Ecto neural progenitor cell (in vitro differentiated cells): ENCODE measurements around the gene LILRA5.
"Not testable (repeated sequence)": the region's sequence is repeated elsewhere in the genome, so short reads cannot be mapped to it uniquely, and the experiment has no call there.

Experiments
- DNase-seq: peaks from one replicate; pipeline ENCODE4 v3.0.0-alpha.2; 2018; ENCODE audit warnings: low spot score

Gene LILRA5

DNA sequence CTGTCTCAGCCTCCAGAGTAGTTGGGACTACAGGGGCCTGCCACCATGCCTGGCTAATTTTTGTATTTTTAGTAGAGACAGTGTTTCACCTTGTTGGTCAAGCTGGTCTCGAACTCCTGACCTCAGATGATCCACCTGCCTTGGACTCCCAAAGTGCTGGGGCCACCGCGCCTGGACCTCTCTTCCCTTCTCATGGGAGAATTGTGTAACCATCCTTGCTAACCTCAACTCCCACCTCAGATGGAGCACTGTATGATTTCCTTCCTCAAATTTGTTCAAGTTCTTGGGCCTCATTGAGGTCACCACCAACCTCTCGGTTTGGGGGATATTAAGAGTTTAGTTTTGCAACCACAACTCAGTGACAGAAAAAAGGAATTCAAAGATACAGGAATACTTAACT, 10.7 kb downstream of the LILRA5 start:
- no peak for DNase-seq

DNA sequence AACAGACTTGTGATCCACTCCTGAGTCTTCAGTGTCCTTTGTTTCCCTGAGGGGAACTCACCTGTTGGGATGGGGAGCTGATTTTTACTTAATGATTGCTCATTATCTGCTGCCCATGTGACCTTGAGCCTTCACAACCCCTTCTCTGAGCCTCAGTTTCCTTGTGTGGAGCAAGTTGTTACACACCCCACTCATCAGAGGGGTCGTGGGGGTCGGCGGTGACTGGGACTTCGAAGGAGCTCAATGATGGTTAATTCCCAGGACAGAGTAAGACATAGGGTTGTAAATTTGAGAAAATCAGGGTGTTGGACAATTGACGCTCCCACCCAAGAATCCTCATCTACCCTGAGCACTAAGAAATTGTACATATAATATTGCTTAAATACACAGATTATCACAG, 13.5 kb downstream of the LILRA5 start:
- DNase-seq, result no peak

DNA sequence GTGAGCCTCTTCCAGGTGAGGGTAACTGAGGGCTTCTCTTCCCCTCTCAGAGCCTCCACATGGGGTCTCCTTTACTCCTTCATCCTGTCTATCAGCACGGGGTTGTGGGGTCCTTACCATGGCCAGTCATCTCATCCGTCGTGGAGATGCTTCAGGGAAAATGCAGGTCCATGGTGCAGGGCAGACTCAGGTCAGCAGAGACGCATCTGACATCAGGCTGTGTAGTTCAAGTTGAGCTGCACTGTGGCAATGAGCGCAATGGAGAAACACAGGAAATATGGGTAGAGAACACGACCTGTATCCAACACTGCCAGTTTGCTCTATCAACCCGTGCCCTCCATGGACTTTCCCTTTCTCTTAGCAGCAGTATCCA, 13.9 kb downstream of the LILRA5 start:
- no peak for DNase-seq

DNA sequence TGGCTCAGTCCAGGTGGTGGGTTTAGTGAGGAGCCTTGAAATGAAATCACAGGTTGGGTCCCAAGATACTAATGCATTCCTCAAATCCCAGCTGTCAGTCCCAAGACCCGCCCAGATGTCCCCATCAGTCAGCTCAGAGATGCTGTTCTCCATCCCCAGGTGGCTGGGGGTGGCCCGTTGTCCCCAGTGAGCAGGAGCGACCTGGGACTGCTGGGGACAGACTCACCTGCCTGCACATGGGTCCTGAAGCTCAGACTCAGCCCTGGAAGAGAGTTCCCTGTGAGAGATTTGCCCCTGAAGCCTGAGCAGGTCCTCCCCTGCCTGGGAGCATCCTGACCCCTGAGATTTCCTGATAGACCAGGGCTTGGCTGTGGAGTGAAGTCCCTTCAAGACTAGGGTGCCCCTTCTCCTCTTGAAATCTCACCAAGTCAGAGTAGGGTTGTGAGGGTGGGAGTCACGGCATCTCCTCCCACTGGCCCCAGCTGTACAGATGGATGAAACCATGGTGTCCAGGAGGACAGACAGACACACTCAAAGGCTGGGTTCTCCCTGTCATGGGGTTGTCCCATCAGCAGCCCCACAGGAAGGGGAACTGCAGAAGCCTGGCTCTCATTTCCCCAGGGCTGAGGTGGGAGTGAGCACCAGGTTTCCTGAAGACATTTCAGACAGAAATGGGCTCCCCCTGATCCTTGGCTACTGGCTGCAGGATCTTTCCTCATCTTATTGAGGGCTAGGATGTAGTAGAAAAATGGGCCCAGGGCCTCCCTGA, 14.4 kb downstream of the LILRA5 start:
- no peak for DNase-seq

DNA sequence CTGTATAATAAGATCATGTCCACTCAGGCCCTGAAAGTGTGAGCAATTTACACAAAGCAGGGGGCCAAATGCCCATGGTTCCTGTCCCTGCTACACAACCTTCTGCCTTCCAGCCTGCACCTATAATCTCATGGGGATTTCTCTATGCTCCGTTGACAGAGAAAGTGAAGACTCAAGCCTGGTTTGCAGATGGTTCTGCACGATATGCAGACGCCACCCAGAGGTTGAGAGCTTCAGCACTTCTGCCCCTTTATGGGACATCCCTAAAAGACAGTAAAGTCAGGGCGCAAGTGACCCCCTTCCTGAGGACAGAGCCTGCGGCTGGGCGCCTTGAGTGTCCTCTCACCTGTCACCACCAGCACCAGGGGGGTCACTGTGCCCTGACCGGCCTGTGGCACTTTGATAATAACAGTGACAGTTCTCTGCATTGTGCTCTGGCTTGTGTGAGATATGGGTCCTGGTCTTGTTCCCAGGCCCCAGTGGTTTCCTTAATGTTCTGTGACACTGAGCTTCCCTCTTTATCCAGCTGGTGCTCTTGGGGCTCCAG, 15.1 kb downstream of the LILRA5 start:
- DNase-seq, result no peak

DNA sequence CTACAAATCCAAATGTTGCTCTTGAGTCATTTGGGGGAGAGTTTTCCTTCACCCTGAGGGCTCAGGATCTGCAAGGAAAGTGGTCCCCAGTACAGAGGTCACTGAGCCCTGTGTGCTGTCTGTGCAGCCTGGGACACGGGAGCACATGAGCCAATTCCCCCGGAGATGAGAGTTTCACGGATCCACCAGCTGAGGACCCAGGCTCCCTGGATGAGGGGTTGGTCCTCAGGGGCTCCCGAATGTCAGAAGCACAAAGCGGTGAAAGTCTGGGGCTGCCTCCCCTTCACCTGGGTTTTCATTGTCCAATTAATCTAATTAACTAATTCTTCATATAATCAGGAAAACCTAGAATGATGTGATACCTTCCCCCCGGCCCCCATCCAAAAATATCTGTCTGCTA, 18.4 kb downstream of the LILRA5 start:
- DNase-seq, result no peak

DNA sequence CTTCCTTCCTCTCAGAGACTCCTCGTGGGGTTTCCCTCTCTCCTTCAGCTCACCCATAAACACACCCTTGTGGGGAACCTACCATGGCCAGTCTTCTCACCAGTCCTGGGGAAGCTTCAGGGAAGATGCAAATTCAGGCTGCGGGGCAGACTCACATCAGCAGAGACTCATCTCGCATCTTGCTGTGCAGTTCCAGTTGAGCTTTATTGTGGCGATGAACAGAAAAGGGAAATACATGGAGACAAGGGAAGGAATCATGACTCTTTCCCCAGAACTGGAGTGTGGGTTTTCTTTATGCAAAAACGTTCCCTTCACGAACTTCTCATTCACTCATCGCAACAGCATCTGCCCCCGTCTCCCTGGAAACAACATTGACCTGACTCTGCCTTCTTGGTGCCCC, 23.8 kb downstream of the LILRA5 start:
- DNase-seq, result not testable (repeated sequence)

DNA sequence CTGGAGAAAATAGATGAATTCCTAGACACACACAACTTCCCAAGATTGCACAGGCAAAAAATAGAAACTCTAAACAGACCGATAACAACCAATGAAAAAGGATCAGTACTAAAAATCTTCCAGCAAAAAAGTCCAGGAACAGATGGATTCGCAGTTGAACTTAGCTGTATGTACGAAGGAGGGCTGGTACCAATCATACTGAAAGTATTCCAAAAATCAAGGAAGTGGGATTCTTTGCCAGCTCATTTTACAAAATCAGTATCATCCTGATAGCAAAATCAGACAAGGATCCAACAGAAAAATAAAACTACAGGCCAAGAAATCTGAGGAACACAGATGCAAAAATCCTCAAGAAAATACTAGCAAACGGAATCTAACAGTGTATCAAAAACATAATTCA, 25.5 kb downstream of the LILRA5 start:
- no peak for DNase-seq

DNA sequence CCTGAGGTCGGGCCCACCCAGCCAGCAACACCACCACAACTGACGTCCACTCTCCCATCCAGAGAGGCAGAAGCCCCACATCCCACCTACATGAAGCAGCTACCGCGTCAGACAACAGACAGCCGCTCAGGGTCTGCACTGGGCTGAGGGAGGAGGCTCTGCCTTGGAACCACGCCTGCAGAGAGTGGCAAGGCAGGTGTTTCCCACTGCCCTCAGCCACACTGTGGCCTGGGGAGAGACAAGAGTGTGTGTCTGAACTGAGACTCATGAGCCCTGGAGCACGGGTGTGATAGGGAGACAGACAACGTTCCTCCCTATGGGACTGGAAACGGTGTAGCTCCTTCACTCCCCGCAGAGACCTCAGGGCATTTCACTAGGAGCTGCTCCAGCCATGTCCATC, 26.7 kb downstream of the LILRA5 start:
- not testable (repeated sequence) for DNase-seq

DNA sequence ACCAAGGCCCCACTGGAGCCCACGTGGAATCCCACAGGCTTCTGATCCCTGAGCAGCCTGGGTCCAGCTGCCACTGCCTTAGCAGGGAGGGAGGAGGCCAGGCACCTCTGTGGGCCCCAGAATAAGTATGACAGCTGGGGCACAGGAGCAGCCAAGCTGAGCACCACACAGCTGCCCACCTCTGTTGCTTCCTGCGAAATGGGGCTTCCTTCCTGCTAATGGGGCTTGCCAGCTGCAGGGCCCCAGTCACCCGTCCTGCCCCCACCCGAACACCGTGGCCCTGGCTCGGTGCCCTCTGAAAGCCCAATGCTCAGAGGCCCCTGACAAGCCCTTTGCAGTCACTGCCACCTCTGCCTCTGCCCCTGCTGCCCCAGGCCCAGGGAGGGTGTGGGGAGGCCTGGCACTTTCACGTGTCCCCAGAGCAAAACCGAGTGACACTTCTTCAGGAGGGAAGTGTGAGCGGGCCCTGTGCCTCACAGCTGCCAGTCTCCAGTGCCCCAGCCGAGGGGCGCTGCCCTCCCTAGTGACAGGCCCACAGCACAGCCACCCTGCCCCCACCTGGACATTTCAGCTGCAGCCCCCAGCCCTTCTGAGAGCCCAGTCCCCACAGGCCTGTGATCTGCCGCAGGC, 27.4 kb downstream of the LILRA5 start:
- not testable (repeated sequence) for DNase-seq

DNA sequence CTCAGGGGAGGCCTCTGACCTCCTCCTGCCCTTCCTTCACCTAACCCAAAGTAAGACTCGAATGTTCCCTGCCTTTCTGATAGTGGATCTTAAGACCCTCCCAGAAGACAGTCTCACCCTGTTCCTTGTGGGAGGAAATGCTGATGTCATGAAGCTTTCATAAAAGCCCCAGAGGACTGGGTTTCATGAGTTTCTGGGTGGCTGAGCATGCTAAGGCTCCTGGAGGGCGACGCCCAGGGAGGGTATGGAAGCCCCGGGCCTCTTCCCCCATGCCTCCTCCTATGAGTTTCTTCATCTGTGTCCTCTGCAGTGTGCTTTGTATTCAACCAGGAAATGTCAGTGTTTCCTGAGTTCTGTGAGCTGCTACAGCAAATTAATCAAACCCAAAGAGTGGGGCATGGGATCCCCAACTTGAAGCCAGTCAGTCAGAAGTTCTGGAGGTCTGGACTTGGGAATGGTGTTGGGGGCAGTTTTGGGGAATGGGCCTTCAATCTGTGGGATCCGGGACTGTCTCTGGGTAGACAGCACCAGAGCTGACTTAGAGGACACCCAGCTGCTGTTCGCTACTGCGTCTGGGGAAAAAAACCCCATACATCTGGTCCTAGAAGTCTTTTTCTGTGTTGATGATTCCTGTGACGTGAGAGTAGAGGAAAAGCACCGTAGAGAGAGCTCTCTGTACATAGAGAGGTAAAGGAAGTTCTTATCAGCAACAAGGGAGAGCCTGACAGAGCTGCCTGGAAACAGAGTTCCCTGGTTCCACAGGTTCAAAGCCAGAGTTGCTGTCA, 30.1 kb downstream of the LILRA5 start:
- no peak for DNase-seq

DNA sequence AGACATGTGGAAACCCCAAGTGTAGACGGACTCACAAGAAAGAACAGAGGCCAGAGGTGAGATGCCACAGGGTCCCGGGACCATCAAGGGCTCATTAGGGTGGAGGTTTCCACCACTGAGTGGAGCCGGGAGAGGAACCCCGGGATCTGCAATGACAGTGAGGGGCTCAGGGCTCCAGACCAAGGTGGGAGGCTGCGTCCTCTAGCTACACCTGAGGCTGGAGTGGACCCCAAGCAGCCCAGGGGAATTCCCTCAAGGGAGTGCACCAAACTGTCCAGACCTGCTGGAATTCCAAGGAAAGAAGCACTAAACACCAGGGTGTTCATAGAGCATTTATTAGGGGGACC, 31.3 kb downstream of the LILRA5 start:
- DNase-seq, result not testable (repeated sequence)

DNA sequence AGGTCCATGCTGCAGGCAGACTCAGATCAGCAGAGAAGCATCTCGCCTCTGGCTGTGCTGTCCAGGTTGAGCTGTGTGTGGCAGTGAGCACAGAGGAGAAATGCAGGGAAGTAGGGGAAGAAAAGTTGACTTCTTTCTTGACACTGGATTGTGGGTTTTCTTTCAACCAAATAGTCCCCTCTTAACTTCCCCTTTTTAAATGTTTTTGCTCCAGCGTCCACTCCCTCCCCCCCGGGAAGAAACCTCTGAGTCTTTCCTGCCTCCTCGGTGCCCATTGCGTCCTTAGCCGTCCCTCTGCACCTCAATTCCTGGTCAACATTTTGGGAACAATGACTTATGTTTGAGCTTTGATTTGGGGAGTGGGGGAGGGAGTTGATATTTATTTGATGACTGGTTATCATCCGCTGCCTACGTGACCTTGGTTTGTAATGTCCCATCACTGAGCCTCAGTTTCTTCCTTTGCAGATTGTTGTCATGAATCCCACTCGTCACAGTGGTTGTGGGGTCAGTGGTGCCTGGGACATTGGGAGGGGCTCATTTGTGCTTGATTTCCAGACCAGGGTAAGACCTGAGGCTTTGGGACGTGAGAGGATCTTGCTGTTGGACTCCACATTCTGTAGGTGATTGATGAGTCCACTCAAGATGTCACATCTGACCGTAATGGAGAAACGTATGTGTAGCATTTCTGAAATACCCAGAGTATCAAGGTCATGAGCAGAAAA, 31.8 kb downstream of the LILRA5 start, which contains the start of gene LILRB2:
TSS of gene LILRB2 (minus strand) at position 104 of the 722 bp plus-strand sequence. CDS start 614 bp downstream, outside the sequence.
- DNase-seq, result no peak

DNA sequence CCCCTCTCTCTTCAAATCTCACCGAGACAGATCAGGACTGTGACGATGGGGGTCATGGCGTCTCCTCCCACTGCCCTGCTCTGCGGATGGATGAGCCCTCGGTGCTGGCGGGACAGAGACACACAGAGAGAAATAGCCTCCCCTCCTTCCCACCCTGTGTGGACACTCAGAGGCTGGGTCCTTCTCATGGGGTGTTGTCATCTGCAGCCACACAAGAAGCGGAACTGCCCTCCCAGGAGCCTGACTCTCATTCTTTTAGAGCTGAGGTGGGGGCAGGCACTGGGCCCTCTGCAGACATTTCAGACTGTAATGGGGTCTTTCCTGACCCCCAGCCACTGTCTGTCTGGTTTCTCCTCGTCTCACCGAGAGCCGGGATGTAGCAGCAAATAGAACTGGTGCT, 32.5 kb downstream of the LILRA5 start:
- not testable (repeated sequence) for DNase-seq

DNA sequence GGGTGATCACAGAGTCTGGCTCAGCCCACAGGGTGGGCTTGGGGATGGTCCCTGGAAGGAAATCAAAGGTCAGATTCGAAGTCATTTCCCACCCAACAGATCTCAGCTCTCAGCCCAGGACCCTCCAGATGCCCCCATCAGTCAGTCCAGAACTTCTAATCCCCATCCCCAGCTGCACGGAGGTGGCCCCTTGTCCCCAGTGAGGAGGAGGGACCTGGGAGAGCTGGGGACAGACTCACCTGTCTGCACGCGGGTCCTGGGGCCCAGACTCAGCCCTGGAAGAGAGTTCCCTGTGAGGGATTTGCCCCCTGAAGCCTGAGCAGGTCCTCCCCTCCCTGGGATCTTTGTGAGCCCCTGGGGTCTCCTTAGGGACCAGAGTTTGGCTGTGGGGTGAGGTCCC, 32.9 kb downstream of the LILRA5 start:
- not testable (repeated sequence) for DNase-seq

DNA sequence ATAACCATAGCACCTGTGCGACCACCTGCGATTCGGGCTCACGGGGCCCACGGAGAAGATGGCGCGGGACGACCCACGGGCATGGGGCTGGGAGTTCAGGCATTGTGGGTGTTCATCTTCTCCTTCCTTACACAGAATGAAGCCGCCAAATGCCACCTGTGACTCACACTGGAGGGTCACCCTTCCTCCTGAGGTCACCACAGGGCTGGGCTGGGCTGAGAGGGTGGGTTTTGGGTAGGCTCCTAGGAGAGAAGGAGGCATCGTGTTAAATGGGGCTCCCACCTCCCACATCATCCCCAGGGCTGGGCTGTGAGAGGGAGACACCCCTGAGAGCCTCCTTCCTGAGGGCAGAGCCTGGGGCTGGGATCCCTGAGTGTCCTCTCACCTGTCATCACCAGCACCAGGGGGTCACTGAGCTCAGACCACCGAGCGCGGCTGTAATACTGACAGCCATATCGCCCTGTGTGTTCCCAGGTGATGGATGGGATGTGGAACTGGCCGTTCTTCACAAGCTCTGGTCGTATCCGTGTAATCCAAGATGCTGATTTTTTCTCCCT, 33.5 kb downstream of the LILRA5 start:
- DNase-seq, result no peak

DNA sequence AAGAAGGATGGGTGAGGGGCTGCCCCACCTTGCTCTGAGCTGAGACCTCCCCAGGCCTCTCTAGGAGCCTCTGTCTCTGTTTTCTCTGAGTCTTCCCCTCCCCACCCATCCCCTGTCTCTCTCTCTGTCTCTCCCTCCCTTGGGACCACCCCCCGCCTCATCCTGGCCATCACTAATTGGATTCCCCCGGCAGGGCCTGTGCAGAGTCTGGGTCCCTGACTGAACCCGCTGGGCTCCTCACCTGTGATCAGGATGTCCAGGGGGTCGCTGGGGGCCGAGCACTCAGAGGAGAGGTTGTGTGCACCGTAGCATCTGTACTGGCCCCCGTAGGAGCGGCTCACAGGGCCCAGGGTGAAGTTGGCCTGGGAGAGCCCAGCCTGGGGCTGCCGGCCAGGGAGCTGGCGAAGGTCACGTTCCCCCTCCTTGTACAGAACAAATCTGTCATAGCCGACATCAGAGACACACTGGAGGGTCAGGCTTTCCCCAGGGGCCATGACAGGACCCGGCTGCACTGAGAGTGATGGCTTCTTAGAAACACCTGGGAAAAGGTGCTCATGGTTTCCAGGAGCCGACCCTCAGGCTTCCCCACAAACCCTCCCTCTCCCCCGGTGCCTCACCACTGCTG, 34.3 kb downstream of the LILRA5 start:
- DNase-seq, result not testable (repeated sequence)

DNA sequence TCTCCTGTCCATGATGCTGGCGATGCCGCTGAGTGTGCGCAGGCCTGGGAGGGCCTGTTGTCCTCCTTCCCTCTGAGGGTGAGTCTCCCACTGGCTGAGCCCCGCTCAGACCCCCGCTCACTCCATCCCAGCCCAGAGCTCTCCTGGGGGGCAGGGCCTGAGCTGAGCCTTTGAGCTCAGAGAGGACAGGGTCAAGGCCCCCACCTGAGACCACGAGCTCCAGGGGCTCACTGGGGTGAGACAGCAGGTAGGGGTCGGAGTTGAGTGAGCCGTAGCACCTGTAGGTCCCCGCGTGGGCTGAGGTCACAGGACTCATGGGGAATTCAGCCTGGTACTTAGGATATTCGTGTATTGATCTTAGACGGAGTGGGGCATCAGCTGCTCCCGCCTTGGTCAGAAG, 34.9 kb downstream of the LILRA5 start:
- DNase-seq, result not testable (repeated sequence)

DNA sequence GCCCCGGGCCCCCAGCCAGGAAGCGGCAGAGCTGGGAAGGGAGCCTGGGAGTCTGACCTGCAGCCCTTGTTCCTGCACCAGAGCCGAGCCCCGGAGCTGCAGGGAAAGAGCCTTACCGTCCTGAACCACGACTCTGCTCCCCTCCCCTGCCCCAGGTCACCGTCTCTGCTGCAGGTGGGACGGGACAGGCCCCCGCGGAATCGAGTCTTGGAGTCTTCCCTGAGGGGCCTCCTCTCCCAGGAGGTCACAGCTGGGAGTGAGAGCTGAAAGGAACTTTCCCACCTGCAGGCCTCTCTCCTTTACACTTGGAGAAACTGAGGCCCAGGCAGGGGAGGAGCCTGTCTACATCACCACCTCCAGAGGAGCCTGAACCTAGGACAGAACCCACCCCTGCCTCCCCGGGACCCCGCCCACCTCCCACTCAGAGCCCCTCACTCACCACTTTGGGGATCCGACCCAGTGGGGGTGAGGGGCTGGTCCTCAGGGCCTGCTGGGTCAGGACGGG, 35.8 kb downstream of the LILRA5 start:
- DNase-seq, result not testable (repeated sequence)

DNA sequence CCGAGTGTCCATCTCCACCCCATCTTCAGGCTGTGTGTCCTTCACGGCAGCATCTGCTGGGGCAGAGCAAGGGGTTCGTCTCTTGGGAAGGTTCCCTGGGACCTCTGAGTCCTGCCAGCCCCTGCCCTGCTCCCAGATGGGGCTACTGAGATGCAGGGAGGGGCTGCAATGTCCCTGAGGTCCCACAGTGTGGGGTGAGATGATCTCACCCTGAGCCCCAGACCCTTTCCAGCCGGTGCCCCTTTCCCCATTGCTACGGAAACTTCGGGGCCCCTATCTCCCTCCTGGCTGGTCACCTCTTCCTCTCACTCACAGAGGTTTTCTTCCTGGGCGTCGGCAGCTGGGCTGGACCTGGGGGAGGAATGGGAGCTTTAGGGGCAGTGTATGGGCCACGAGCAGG, 37.0 kb downstream of the LILRA5 start:
- no peak for DNase-seq

DNA sequence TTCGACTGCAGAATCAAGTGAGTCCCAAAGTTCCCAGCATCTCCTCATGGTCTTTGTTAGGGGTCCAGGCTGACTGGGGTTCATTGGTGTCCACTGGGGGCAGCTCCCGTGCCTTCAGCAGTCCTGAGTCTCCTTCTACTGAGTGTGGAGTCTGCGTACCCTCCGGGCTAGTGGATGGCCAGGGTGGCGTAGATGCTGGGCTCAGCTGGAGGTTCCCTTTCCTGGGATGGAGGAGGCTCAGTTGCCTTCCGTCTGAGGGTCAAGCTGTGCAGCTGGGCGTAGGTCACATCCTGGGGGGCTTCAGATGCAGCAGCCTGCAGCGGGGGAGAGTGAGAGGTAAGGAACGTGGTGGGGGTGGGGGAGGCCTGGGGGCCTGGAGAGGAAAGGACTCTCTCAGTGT, 38.5 kb downstream of the LILRA5 start:
- DNase-seq, result not testable (repeated sequence)
